Esophagus squamous epithelium (tissue), 5 donors: Measurements from ENCODE around the gene RAPGEF3. TPM values are rescaled to one million over a fixed set of nuclear protein-coding genes. Genes with fewer than 3 reads are reported as not detected.

ENCODE experiments used
- DNase-seq: peaks from one replicate; lab custom pipeline; 2025; lab: John Stamatoyannopoulos, UW
- H3K27ac ChIP-seq, 4 donors: fragments of 200-600 bp; sonication (generic); one replicate each; pipeline ENCODE4 v1.5.1; 2016 to 2019; ENCODE audit warnings: mild to moderate bottlenecking in 1 of 4
- H3K27me3 ChIP-seq, 4 donors: fragments of 200-600 bp; sonication (generic); 1 replicate in 3 of 4; 2 replicates in 1 of 4; pipeline versions ENCODE4 v1.5.1 to v1.6.0; 2017 to 2021; ENCODE audit warnings: antibody characterized with exemption in 1 of 4
- H3K36me3 ChIP-seq, 3 donors: fragments of 200-600 bp; sonication (generic); one replicate each; pipeline ENCODE4 v1.5.1; 2016 to 2019
- H3K4me1 ChIP-seq, 3 donors: fragments of 200-600 bp; sonication (generic); one replicate each; pipeline ENCODE4 v1.5.1; 2017 to 2019
- H3K4me3 ChIP-seq, 4 donors: fragments of 200-600 bp; sonication (generic); 1 replicate in 3 of 4; 2 replicates in 1 of 4; pipeline ENCODE4 v1.5.1; 2016 to 2019; ENCODE audit warnings: mild to moderate bottlenecking in 2 of 4, moderate library complexity in 1 of 4
- H3K9me3 ChIP-seq, 3 donors: fragments of 200-600 bp; sonication (generic); one replicate each; pipeline ENCODE4 v1.5.1; 2016 to 2019
- CTCF ChIP-seq, 6 experiments: fragments of 450-650 bp in 4 of 6; fragments of 200-600 bp in 2 of 6; sonication (generic) in 2 of 6; IDR thresholded peaks; one replicate each; pipeline ENCODE4 v1.5.1; 2016 to 2019; ENCODE audit warnings: antibody characterized with exemption in 6 of 6, mild to moderate bottlenecking in 4 of 6, moderate library complexity in 4 of 6
- POLR2A ChIP-seq, 4 donors: fragments of 450-650 bp; IDR thresholded peaks; one replicate each; pipeline ENCODE4 v1.6.1; 2017; ENCODE audit warnings: antibody characterized with exemption in 4 of 4, mild to moderate bottlenecking in 4 of 4, moderate library complexity in 3 of 4
- WGBS, 2 donors: methylation state at CpG; one replicate each; pipeline ENCODE4 v1.1.5; 2018; 5-methylcytosine and 5-hydroxymethylcytosine counted together
- intact Hi-C: fragments of 100-400 bp; cut with DNase I; formaldehyde crosslinking; loops from one replicate; pipeline ENCODE4 v1.15.0; 2022
- total RNA-seq, 4 donors: library from RNA; depleted of rRNA; stranded (reverse); fragments of >200 nt; gene quantifications; one replicate each; pipeline ENCODE4 v1.1.0, GENCODE V29; 2016
- donor health status: DM: yes; HTN: yes; CAD: no.

RAPGEF3 gene
- total RNA-seq, 4 donors from 2014 or later, result 12.9 to 39.3 (median 22.5) TPM

GRCh38 chr12:47715877-47716548 is 42.7 kb downstream of the RAPGEF3 start:
- Histone ChIP-seq H3K27me3 (no peaks in the 10 kb centered on the region), H3K4me1 (peaks cover 26 to 56% (median 41%) of the 10 kb centered on the region in 3 donors), H3K36me3 (peaks cover 0 to 65% (median 0%) of the 10 kb centered on the region in 3 donors), H3K27ac (peak overlapping the region; percentile 3 to 89 (median 88)), H3K9me3 (no peaks in the 10 kb centered on the region), H3K4me3 (peak overlapping the region in 1 of 4 donors; percentile 34)
- WGBS, 2 donors, result 61% methylated on average over 6 of the region's 13 CpGs; no CpG with 5 or more reads in 1 of the 2 donors
- DNase-seq, result no peak
- intact Hi-C loops, result loop anchor here (5.0 kb wide), 2 partner anchors 61 to 121 kb away; no protein-coding TSS in a partner anchor
- no peak for TF ChIP-seq POLR2A (IDR thresholded peaks at IDR 0.05)
- no peak for TF ChIP-seq CTCF (IDR thresholded peaks at IDR 0.05)

- intact Hi-C loops, result loop anchor here (5.0 kb wide), 2 partner anchors 62 to 122 kb away; no protein-coding TSS in a partner anchor
- TF ChIP-seq CTCF (IDR thresholded peaks at IDR 0.05) (peak; percentile 68 to 84 (median 82)), POLR2A (IDR thresholded peaks at IDR 0.05) (no peak)
- Histone ChIP-seq H3K9me3 (no peaks in the 10 kb centered on the region), H3K4me3 (peak overlapping the region in 1 of 4 donors; percentile 34), H3K4me1 (peaks cover 26 to 51% (median 41%) of the 10 kb centered on the region in 3 donors), H3K27ac (peak overlapping the region in 3 of 4 donors; percentile 86 to 89 (median 89)), H3K36me3 (peaks cover 0 to 65% (median 0%) of the 10 kb centered on the region in 3 donors), H3K27me3 (no peaks in the 10 kb centered on the region)
- DNase-seq, result no peak
- WGBS, 2 donors, result 0% methylated on average over 7 to 8 of the region's 10 CpGs
These were observed 43.2 kb downstream of the RAPGEF3 start for GRCh38 chr12:47715393-47715876.

GRCh38 chr12:47714826-47715386 is 43.8 kb downstream of the RAPGEF3 start:
- peaks cover 0 to 66% (median 0%) of the 10 kb centered on the region in 3 donors for H3K36me3 ChIP-seq
- DNase-seq, result no peak
- peaks cover 26 to 51% (median 41%) of the 10 kb centered on the region in 3 donors for H3K4me1 ChIP-seq
- intact Hi-C loops, result loop anchor here (5.0 kb wide), 2 partner anchors 62 to 122 kb away; no protein-coding TSS in a partner anchor
- TF ChIP-seq CTCF (IDR thresholded peaks at IDR 0.05), result no peak
- TF ChIP-seq POLR2A (IDR thresholded peaks at IDR 0.05), result no peak
- peak overlapping the region in 3 of 4 donors; percentile 86 to 89 (median 89) for H3K27ac ChIP-seq
- no peaks in the 10 kb centered on the region for H3K9me3 ChIP-seq
- WGBS, 2 donors, result 30 to 39% methylated on average over 5 of the region's 5 CpGs
- no peak overlapping the region for H3K4me3 ChIP-seq
- H3K27me3 ChIP-seq, result no peaks in the 10 kb centered on the region

GRCh38 chr12:47712171-47712570 is 46.5 kb downstream of the RAPGEF3 start:
- TF ChIP-seq POLR2A (IDR thresholded peaks at IDR 0.05), result no peak
- TF ChIP-seq CTCF (IDR thresholded peaks at IDR 0.05), result no peak
- Histone ChIP-seq H3K27me3 (no peaks in the 10 kb centered on the region), H3K4me3 (no peak overlapping the region), H3K4me1 (peaks cover 16 to 46% (median 24%) of the 10 kb centered on the region in 3 donors), H3K36me3 (peaks cover 0 to 56% (median 0%) of the 10 kb centered on the region in 3 donors), H3K27ac (no peak overlapping the region), H3K9me3 (no peaks in the 10 kb centered on the region)
- intact Hi-C loops, result no loop called here
- no peak for DNase-seq
- WGBS, 2 donors, result 87 to 89% methylated on average over 4 to 5 of the region's 6 CpGs

- TF ChIP-seq CTCF (IDR thresholded peaks at IDR 0.05), result no peak
- TF ChIP-seq POLR2A (IDR thresholded peaks at IDR 0.05), result no peak
- Histone ChIP-seq H3K4me3 (no peak overlapping the region), H3K27me3 (no peaks in the 10 kb centered on the region), H3K9me3 (no peaks in the 10 kb centered on the region), H3K36me3 (peaks cover 0 to 48% (median 0%) of the 10 kb centered on the region in 3 donors), H3K4me1 (peaks cover 13 to 45% (median 18%) of the 10 kb centered on the region in 3 donors), H3K27ac (no peak overlapping the region)
- 93 to 95% methylated on average over 4 to 5 of the region's 5 CpGs for WGBS, 2 donors
- intact Hi-C loops, result no loop called here
- DNase-seq, result no peak
These were observed 47.2 kb downstream of the RAPGEF3 start for GRCh38 chr12:47711448-47711847.
